Mesothelial cell of epicardium (in vitro differentiated cells): ENCODE data around the gene FAM83C. TPM values are rescaled to one million over a fixed set of nuclear protein-coding genes. Genes with fewer than 3 reads are reported as not detected.
"Not testable (repeated sequence)": the region's sequence is repeated elsewhere in the genome, so short reads cannot be mapped to it uniquely, and the experiment has no call there.

Source experiments
- DNase-seq, 2 experiments: peaks; one replicate each; pipeline ENCODE4 v3.0.0; 2021; ENCODE audit warnings: low spot score in 2 of 2; ENCODE audit not compliant: unreplicated experiment in 2 of 2
- H3K27ac Mint-ChIP-seq: 2 replicates; pipeline ENCODE4 v1.8.0; 2021; ENCODE audit warnings: mixed read lengths
- H3K27me3 Mint-ChIP-seq: 2 replicates; pipeline ENCODE4 v1.8.0; 2021; ENCODE audit warnings: low read depth, mixed read lengths
- H3K36me3 Mint-ChIP-seq: 2 replicates; pipeline ENCODE4 v1.8.0; 2021; ENCODE audit warnings: mixed read lengths
- H3K4me1 Mint-ChIP-seq: 2 replicates; pipeline ENCODE4 v1.8.0; 2021; ENCODE audit warnings: mixed read lengths
- H3K4me3 Mint-ChIP-seq: 2 replicates; pipeline ENCODE4 v1.8.0; 2021; ENCODE audit warnings: mild to moderate bottlenecking, moderate library complexity, mixed read lengths
- H3K9me3 Mint-ChIP-seq: 2 replicates; pipeline ENCODE4 v1.8.0; 2021; ENCODE audit warnings: mixed read lengths
- CTCF ChIP-seq: fragments of 200-600 bp; sonication (generic); IDR thresholded peaks from one replicate; pipeline ENCODE4 v1.5.0; 2021; ENCODE audit warnings: antibody characterized with exemption; ENCODE audit not compliant: unreplicated experiment
- total RNA-seq: library from RNA; stranded (reverse); gene quantifications from 3 replicates; pipeline ENCODE4 v1.2.1, GENCODE V29; 2021

Gene FAM83C
- total RNA-seq, 1 donor from 2014 or later, result not detected

- peaks cover 2% of the 10 kb centered on the region for H3K36me3 Mint-ChIP-seq
- peaks cover 43% of the 10 kb centered on the region for H3K4me1 Mint-ChIP-seq
- H3K27ac Mint-ChIP-seq, result peak overlapping the region; percentile 73
- no peaks in the 10 kb centered on the region for H3K9me3 Mint-ChIP-seq
- DNase-seq, result no peak
- H3K27me3 Mint-ChIP-seq, result no peaks in the 10 kb centered on the region
- no peak for TF ChIP-seq CTCF
- no peak overlapping the region for H3K4me3 Mint-ChIP-seq
Measured at GRCh38 chr20:35260426-35260825, 31.8 kb downstream of the FAM83C start.

GRCh38 chr20:35257175-35257909 is 34.9 kb downstream of the FAM83C start:
- no peaks in the 10 kb centered on the region for H3K27me3 Mint-ChIP-seq
- no peaks in the 10 kb centered on the region for H3K9me3 Mint-ChIP-seq
- peak overlapping the region; percentile 69 for H3K27ac Mint-ChIP-seq
- no peak for DNase-seq
- peaks cover 22% of the 10 kb centered on the region for H3K4me1 Mint-ChIP-seq
- no peak overlapping the region for H3K4me3 Mint-ChIP-seq
- TF ChIP-seq CTCF, result no peak
- H3K36me3 Mint-ChIP-seq, result peaks cover 2% of the 10 kb centered on the region

DNA sequence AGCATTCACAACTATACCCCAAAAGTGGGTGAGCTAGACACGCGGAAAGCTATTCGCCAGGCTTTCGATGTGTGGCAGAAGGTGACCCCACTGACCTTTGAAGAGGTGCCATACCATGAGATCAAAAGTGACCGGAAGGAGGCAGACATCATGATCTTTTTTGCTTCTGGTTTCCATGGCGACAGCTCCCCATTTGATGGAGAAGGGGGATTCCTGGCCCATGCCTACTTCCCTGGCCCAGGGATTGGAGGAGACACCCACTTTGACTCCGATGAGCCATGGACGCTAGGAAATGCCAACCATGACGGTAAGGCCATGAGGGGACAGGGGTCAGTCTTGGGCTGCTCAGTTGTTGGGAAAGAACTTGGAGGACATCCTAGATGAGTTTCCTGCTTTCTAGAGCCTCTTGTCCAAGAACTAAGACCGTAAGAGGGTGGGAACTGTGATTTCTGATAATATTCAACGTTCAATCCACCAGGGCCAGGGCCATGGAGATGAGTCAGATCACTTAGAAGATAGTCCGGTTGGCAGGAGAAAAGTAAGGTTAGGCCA is 37.7 kb downstream of the FAM83C start:
- H3K27me3 Mint-ChIP-seq, result no peaks in the 10 kb centered on the region
- peaks cover 2% of the 10 kb centered on the region for H3K36me3 Mint-ChIP-seq
- TF ChIP-seq CTCF, result no peak
- peaks cover 21% of the 10 kb centered on the region for H3K4me1 Mint-ChIP-seq
- H3K9me3 Mint-ChIP-seq, result no peaks in the 10 kb centered on the region
- H3K27ac Mint-ChIP-seq, result no peak overlapping the region
- no peak overlapping the region for H3K4me3 Mint-ChIP-seq
- no peak for DNase-seq

GRCh38 chr20:35253010-35253409 is 39.2 kb downstream of the FAM83C start:
- peaks cover 15% of the 10 kb centered on the region for H3K4me1 Mint-ChIP-seq
- no peak overlapping the region for H3K4me3 Mint-ChIP-seq
- TF ChIP-seq CTCF, result no peak
- peaks cover 2% of the 10 kb centered on the region for H3K36me3 Mint-ChIP-seq
- no peaks in the 10 kb centered on the region for H3K9me3 Mint-ChIP-seq
- DNase-seq, result no peak
- no peaks in the 10 kb centered on the region for H3K27me3 Mint-ChIP-seq
- no peak overlapping the region for H3K27ac Mint-ChIP-seq

GRCh38 chr20:35252598-35252997 is 39.6 kb downstream of the FAM83C start:
- H3K9me3 Mint-ChIP-seq, DNase-seq, H3K36me3 Mint-ChIP-seq, H3K27me3 Mint-ChIP-seq, H3K4me3 Mint-ChIP-seq, H3K27ac Mint-ChIP-seq: not testable (repeated sequence)
- peaks cover 11% of the 10 kb centered on the region for H3K4me1 Mint-ChIP-seq

- no peaks in the 10 kb centered on the region for H3K27me3 Mint-ChIP-seq
- H3K36me3 Mint-ChIP-seq, result peaks cover 2% of the 10 kb centered on the region
- no peak for TF ChIP-seq CTCF
- DNase-seq, result no peak
- no peak overlapping the region for H3K4me3 Mint-ChIP-seq
- no peaks in the 10 kb centered on the region for H3K9me3 Mint-ChIP-seq
- H3K4me1 Mint-ChIP-seq, result peaks cover 5% of the 10 kb centered on the region
- H3K27ac Mint-ChIP-seq, result no peak overlapping the region
Measured at GRCh38 chr20:35252037-35252461, 40.2 kb downstream of the FAM83C start.
